Adrenal gland (tissue), 5 donors: ENCODE measurements around the gene KIAA2012.

ENCODE experiments used
- CTCF ChIP-seq, 6 experiments: fragments of 450-650 bp in 4 of 6; fragments of 200-600 bp in 2 of 6; sonication (generic) in 1 of 6; IDR thresholded peaks; 1 replicate in 5 of 6; 2 replicates in 1 of 6; pipeline versions ENCODE4 v1.5.1 to v1.8.0; 2016 to 2021; ENCODE audit warnings: antibody characterized with exemption in 6 of 6, mild to moderate bottlenecking in 2 of 6, moderate library complexity in 1 of 6
- POLR2A ChIP-seq, 2 donors: fragments of 450-650 bp; IDR thresholded peaks; one replicate each; pipeline ENCODE4 v1.6.1; 2017; ENCODE audit warnings: antibody characterized with exemption in 2 of 2, mild to moderate bottlenecking in 2 of 2, moderate library complexity in 1 of 2
- donor health status: DM: no; HTN: no; CAD: no.

- TF ChIP-seq CTCF (IDR thresholded peaks at IDR 0.05): no peak
- peak; percentile 35 to 60 for TF ChIP-seq POLR2A (IDR thresholded peaks at IDR 0.05)
Observed at GRCh38 chr2:202238234-202239197, 165.5 kb downstream of the KIAA2012 start, which contains the start of gene SUMO1.
